Activated CD4-positive, alpha-beta T cell treated with anti-CD3 and anti-CD28 coated beads, Interleukin-2, amount 50 U/mL, for 48 hours (primary cell): Measurements from ENCODE around the gene TSPAN5.

Source experiments
- DNase-seq, 2 experiments: peaks; one replicate each; pipeline ENCODE4 v3.0.0-alpha.2; 2020

TSPAN5 gene

DNA sequence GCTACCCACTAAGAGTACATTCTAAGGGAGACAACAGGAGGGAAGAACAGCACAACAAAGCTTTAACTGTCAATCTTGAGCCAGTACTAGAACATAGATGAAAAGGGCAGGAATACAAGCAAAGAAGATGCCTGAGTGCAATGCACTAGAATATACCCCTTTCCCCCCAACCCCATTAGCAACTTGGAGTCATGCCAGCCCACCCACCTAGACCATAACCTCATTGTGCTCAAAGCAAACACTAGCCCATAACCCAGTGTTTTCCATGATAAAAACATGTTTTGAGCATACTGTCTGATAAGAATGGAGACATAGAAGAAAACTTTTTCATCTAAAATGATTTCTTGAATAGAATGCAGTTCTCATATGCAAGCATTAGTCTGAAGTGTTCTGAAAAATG lies 214.0 kb downstream of the TSPAN5 start:
- DNase-seq: no peak

DNA sequence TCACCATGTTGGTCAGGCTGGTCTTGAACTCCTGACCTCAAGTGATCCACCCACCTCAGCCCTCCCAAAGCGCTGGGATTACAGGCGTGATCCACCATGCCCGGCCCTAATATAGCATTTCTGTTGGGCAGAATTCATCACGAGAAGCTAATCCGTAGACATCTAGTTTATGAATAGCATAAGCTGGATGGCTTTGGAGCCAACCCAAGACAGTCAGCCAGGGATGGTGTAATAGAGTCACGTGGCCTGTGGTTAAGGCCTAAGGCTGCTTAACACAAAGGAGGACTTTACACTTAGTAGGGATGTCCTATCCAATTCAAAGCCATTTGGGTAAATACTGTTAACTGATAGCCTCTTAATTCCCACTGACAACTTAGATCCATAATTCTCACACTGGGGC lies 223.6 kb downstream of the TSPAN5 start:
- no peak for DNase-seq

DNA sequence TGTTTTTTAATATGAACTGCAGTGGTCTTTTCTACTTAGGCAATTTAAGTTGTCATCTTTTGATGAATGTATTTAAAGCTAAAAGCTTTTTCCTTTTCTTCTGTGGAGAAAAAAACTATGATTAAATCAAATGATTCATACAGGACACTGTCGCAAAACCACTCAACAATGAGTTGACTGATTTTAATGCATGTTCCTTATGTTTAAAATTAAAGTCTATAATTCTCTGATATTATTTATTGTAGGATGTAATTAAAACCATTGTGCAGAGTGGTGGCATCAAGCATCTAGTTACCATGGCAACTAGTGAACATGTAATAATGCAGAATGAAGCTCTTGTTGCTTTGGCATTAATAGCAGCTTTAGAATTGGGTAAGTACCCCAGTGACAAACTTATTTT lies 224.7 kb downstream of the TSPAN5 start:
- no peak for DNase-seq

DNA sequence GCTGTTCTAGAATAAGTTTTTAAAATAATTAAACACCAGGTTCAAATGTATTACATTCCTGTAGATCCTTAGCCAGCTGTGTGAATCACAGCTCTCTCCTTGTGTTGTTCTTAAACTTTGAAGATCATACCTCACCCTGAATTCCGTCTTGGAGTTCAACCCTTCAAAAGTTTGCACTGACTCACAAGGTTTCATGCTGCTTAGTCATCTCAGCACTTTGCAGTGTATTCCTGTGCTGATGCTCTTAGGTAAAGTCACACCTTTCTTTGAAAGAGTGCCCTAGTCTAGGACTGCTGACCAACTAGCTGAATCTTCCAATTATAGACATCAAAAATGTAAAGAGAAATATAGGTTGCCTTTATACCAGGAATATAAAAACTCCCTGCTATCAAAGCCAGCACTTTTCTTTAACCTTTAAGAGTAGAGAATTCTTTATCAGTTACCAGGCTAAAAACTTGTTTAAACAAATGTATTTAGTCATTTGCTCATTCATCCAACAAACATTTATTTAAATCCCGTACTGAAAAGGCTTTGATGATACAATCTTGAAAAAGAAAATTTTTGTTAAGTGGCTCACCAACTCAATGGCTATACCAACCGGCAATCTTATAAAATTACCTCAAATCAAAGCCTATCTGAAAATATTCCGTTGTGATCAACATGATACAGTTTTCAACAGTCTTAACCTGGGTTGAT lies 227.6 kb downstream of the TSPAN5 start:
- no peak for DNase-seq

DNA sequence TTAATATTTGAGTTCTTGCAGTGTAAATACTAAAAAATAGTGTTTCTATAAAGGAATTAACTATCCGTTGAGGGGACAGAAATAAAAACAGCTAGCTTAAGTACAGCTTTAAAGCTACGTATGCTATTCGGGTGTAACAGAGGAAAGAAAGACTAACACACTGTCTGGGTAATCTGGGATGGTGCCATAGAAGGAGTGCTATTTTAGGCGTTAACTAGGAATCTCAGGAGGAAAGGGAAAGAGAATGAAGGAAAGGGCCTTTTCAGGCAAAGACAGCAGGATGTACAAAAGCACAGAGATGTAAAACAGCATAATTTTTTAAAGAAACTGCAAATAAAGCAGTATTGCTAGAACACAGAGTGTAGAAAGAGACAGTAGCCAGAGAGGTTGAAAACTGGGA lies 235.4 kb downstream of the TSPAN5 start:
- no peak for DNase-seq

DNA sequence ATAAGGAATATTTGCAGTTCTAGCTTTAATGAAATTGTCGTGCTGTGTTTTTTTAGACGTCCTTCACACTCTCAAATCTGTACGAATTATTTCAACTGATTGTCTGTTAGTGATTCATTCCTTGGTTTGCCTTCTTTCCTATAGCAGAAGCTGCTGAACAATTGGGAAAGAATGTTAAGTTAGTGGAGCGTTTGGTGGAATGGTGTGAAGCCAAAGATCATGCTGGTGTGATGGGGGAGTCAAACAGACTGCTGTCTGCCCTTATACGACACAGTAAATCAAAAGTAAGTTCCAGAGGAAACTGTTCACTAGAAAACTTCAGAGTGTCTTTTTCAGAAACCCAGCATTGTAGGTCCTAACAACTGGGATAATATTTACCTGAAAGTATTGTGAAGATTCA lies 237.3 kb downstream of the TSPAN5 start:
- DNase-seq: no peak
